ENCODE measurements around the gene MOB1B. TPM values are rescaled to one million over a fixed set of nuclear protein-coding genes. Genes with fewer than 3 reads are reported as not detected.
"Not testable (repeated sequence)": the region's sequence is repeated elsewhere in the genome, so short reads cannot be mapped to it uniquely, and the experiment has no call there.

Gene MOB1B
- polyA plus RNA-seq, 2 donors, result 2.8 to 3.4 TPM

- H3K27me3 ChIP-seq (ENCODE audit: control insufficient read depth in 1 of 2, insufficient read depth in 2 of 2, low read length in 2 of 2), result no peaks in the 10 kb centered on the region
- H3K27ac ChIP-seq (ENCODE audit: low read depth in 2 of 2, low read length in 1 of 2), result no peak overlapping the region
Observed at GRCh38 chr4:70997546-70997945, 95.4 kb downstream of the MOB1B start.

GRCh38 chr4:70999639-71000038 lies 97.5 kb downstream of the MOB1B start:
- not testable (repeated sequence) for H3K4me3 ChIP-seq (ENCODE audit: low read depth in 1 of 2, low read length in 2 of 2); H3K4me1 ChIP-seq (ENCODE audit: control insufficient read depth in 2 of 2, insufficient read depth in 2 of 2, low read length in 1 of 2); H3K27ac ChIP-seq (ENCODE audit: low read depth in 2 of 2, low read length in 1 of 2); H3K36me3 ChIP-seq (ENCODE audit: control insufficient read depth in 2 of 2, insufficient read depth in 2 of 2, low read length in 1 of 2); H3K27me3 ChIP-seq (ENCODE audit: control insufficient read depth in 1 of 2, insufficient read depth in 2 of 2, low read length in 2 of 2); H3K9me3 ChIP-seq (ENCODE audit: control insufficient read depth in 2 of 2, insufficient read depth in 1 of 2, low read depth in 1 of 2, low read length in 1 of 2)

More at GRCh38 chr4:70997546-70997945, 95.4 kb downstream of the MOB1B start:
- no peak overlapping the region for H3K4me3 ChIP-seq (ENCODE audit: low read depth in 1 of 2, low read length in 2 of 2)
- H3K4me1 ChIP-seq (ENCODE audit: control insufficient read depth in 2 of 2, insufficient read depth in 2 of 2, low read length in 1 of 2), result no peaks in the 10 kb centered on the region
- WGBS, 2 donors, result 51 to 54% methylated on average over 2 of the region's 2 CpGs
- H3K36me3 ChIP-seq (ENCODE audit: control insufficient read depth in 2 of 2, insufficient read depth in 2 of 2, low read length in 1 of 2), result no peaks in the 10 kb centered on the region
- H3K9me3 ChIP-seq (ENCODE audit: control insufficient read depth in 2 of 2, insufficient read depth in 1 of 2, low read depth in 1 of 2, low read length in 1 of 2), result no peaks in the 10 kb centered on the region

- WGBS, 2 donors, result 94 to 98% methylated on average over 4 of the region's 4 CpGs
- not testable (repeated sequence) for H3K27ac ChIP-seq (ENCODE audit: low read depth in 2 of 2, low read length in 1 of 2); H3K9me3 ChIP-seq (ENCODE audit: control insufficient read depth in 2 of 2, insufficient read depth in 1 of 2, low read depth in 1 of 2, low read length in 1 of 2); H3K36me3 ChIP-seq (ENCODE audit: control insufficient read depth in 2 of 2, insufficient read depth in 2 of 2, low read length in 1 of 2); H3K27me3 ChIP-seq (ENCODE audit: control insufficient read depth in 1 of 2, insufficient read depth in 2 of 2, low read length in 2 of 2); H3K4me3 ChIP-seq (ENCODE audit: low read depth in 1 of 2, low read length in 2 of 2); H3K4me1 ChIP-seq (ENCODE audit: control insufficient read depth in 2 of 2, insufficient read depth in 2 of 2, low read length in 1 of 2)
Observed at GRCh38 chr4:71001363-71001762, 99.2 kb downstream of the MOB1B start.

GRCh38 chr4:71004281-71004851 lies 102.2 kb downstream of the MOB1B start:
- Histone ChIP-seq H3K36me3 (ENCODE audit: control insufficient read depth in 2 of 2, insufficient read depth in 2 of 2, low read length in 1 of 2) (no peaks in the 10 kb centered on the region), H3K27ac (ENCODE audit: low read depth in 2 of 2, low read length in 1 of 2) (no peak overlapping the region), H3K9me3 (ENCODE audit: control insufficient read depth in 2 of 2, insufficient read depth in 1 of 2, low read depth in 1 of 2, low read length in 1 of 2) (no peaks in the 10 kb centered on the region), H3K4me1 (ENCODE audit: control insufficient read depth in 2 of 2, insufficient read depth in 2 of 2, low read length in 1 of 2) (no peaks in the 10 kb centered on the region), H3K27me3 (ENCODE audit: control insufficient read depth in 1 of 2, insufficient read depth in 2 of 2, low read length in 2 of 2) (no peaks in the 10 kb centered on the region), H3K4me3 (ENCODE audit: low read depth in 1 of 2, low read length in 2 of 2) (no peak overlapping the region)
- WGBS, 2 donors, result 63 to 75% methylated on average over 7 of the region's 7 CpGs

GRCh38 chr4:71005025-71005424 lies 102.9 kb downstream of the MOB1B start:
- H3K4me1 ChIP-seq (ENCODE audit: control insufficient read depth in 2 of 2, insufficient read depth in 2 of 2, low read length in 1 of 2); H3K27ac ChIP-seq (ENCODE audit: low read depth in 2 of 2, low read length in 1 of 2); H3K4me3 ChIP-seq (ENCODE audit: low read depth in 1 of 2, low read length in 2 of 2); H3K27me3 ChIP-seq (ENCODE audit: control insufficient read depth in 1 of 2, insufficient read depth in 2 of 2, low read length in 2 of 2); H3K36me3 ChIP-seq (ENCODE audit: control insufficient read depth in 2 of 2, insufficient read depth in 2 of 2, low read length in 1 of 2); H3K9me3 ChIP-seq (ENCODE audit: control insufficient read depth in 2 of 2, insufficient read depth in 1 of 2, low read depth in 1 of 2, low read length in 1 of 2): not testable (repeated sequence)
- 85 to 94% methylated on average over 6 of the region's 6 CpGs for WGBS, 2 donors

- H3K4me3 ChIP-seq (ENCODE audit: low read depth in 1 of 2, low read length in 2 of 2), result no peak overlapping the region
- H3K4me1 ChIP-seq (ENCODE audit: control insufficient read depth in 2 of 2, insufficient read depth in 2 of 2, low read length in 1 of 2), result no peaks in the 10 kb centered on the region
- WGBS, 2 donors, result 67 to 73% methylated on average over 6 of the region's 6 CpGs
- H3K36me3 ChIP-seq (ENCODE audit: control insufficient read depth in 2 of 2, insufficient read depth in 2 of 2, low read length in 1 of 2), result no peaks in the 10 kb centered on the region
- no peaks in the 10 kb centered on the region for H3K27me3 ChIP-seq (ENCODE audit: control insufficient read depth in 1 of 2, insufficient read depth in 2 of 2, low read length in 2 of 2)
- no peaks in the 10 kb centered on the region for H3K9me3 ChIP-seq (ENCODE audit: control insufficient read depth in 2 of 2, insufficient read depth in 1 of 2, low read depth in 1 of 2, low read length in 1 of 2)
- no peak overlapping the region for H3K27ac ChIP-seq (ENCODE audit: low read depth in 2 of 2, low read length in 1 of 2)
Observed at GRCh38 chr4:71006203-71006907, 104.2 kb downstream of the MOB1B start.

- no peaks in the 10 kb centered on the region for H3K27me3 ChIP-seq (ENCODE audit: control insufficient read depth in 1 of 2, insufficient read depth in 2 of 2, low read length in 2 of 2)
- H3K9me3 ChIP-seq (ENCODE audit: control insufficient read depth in 2 of 2, insufficient read depth in 1 of 2, low read depth in 1 of 2, low read length in 1 of 2), result no peaks in the 10 kb centered on the region
- no peak overlapping the region for H3K27ac ChIP-seq (ENCODE audit: low read depth in 2 of 2, low read length in 1 of 2)
- H3K4me3 ChIP-seq (ENCODE audit: low read depth in 1 of 2, low read length in 2 of 2), result no peak overlapping the region
- WGBS, 2 donors, result 92 to 93% methylated on average over 2 of the region's 2 CpGs
- H3K36me3 ChIP-seq (ENCODE audit: control insufficient read depth in 2 of 2, insufficient read depth in 2 of 2, low read length in 1 of 2), result no peaks in the 10 kb centered on the region
- no peaks in the 10 kb centered on the region for H3K4me1 ChIP-seq (ENCODE audit: control insufficient read depth in 2 of 2, insufficient read depth in 2 of 2, low read length in 1 of 2)
Observed at GRCh38 chr4:71008196-71008595, 106.0 kb downstream of the MOB1B start.

GRCh38 chr4:71009086-71009485 lies 106.9 kb downstream of the MOB1B start:
- Histone ChIP-seq H3K9me3 (ENCODE audit: control insufficient read depth in 2 of 2, insufficient read depth in 1 of 2, low read depth in 1 of 2, low read length in 1 of 2) (no peaks in the 10 kb centered on the region), H3K27ac (ENCODE audit: low read depth in 2 of 2, low read length in 1 of 2) (no peak overlapping the region), H3K27me3 (ENCODE audit: control insufficient read depth in 1 of 2, insufficient read depth in 2 of 2, low read length in 2 of 2) (no peaks in the 10 kb centered on the region), H3K4me1 (ENCODE audit: control insufficient read depth in 2 of 2, insufficient read depth in 2 of 2, low read length in 1 of 2) (no peaks in the 10 kb centered on the region), H3K4me3 (ENCODE audit: low read depth in 1 of 2, low read length in 2 of 2) (no peak overlapping the region), H3K36me3 (ENCODE audit: control insufficient read depth in 2 of 2, insufficient read depth in 2 of 2, low read length in 1 of 2) (no peaks in the 10 kb centered on the region)
- WGBS, 2 donors, result 61 to 72% methylated on average over 3 of the region's 3 CpGs

GRCh38 chr4:71009890-71010588 lies 107.9 kb downstream of the MOB1B start:
- H3K9me3 ChIP-seq (ENCODE audit: control insufficient read depth in 2 of 2, insufficient read depth in 1 of 2, low read depth in 1 of 2, low read length in 1 of 2), result no peaks in the 10 kb centered on the region
- no peaks in the 10 kb centered on the region for H3K4me1 ChIP-seq (ENCODE audit: control insufficient read depth in 2 of 2, insufficient read depth in 2 of 2, low read length in 1 of 2)
- no peak overlapping the region for H3K27ac ChIP-seq (ENCODE audit: low read depth in 2 of 2, low read length in 1 of 2)
- H3K27me3 ChIP-seq (ENCODE audit: control insufficient read depth in 1 of 2, insufficient read depth in 2 of 2, low read length in 2 of 2), result no peaks in the 10 kb centered on the region
- WGBS, 2 donors, result 2 to 3% methylated on average over 3 of the region's 3 CpGs
- no peak overlapping the region for H3K4me3 ChIP-seq (ENCODE audit: low read depth in 1 of 2, low read length in 2 of 2)
- no peaks in the 10 kb centered on the region for H3K36me3 ChIP-seq (ENCODE audit: control insufficient read depth in 2 of 2, insufficient read depth in 2 of 2, low read length in 1 of 2)

- no peaks in the 10 kb centered on the region for H3K9me3 ChIP-seq (ENCODE audit: control insufficient read depth in 2 of 2, insufficient read depth in 1 of 2, low read depth in 1 of 2, low read length in 1 of 2)
- H3K4me3 ChIP-seq (ENCODE audit: low read depth in 1 of 2, low read length in 2 of 2), result no peak overlapping the region
- WGBS, 2 donors, result 82 to 88% methylated on average over 4 of the region's 4 CpGs
- H3K36me3 ChIP-seq (ENCODE audit: control insufficient read depth in 2 of 2, insufficient read depth in 2 of 2, low read length in 1 of 2), result no peaks in the 10 kb centered on the region
- H3K27me3 ChIP-seq (ENCODE audit: control insufficient read depth in 1 of 2, insufficient read depth in 2 of 2, low read length in 2 of 2), result no peaks in the 10 kb centered on the region
- H3K27ac ChIP-seq (ENCODE audit: low read depth in 2 of 2, low read length in 1 of 2), result no peak overlapping the region
- H3K4me1 ChIP-seq (ENCODE audit: control insufficient read depth in 2 of 2, insufficient read depth in 2 of 2, low read length in 1 of 2), result no peaks in the 10 kb centered on the region
Observed at GRCh38 chr4:71011451-71011850, 109.3 kb downstream of the MOB1B start.
